Endodermal cell (in vitro differentiated cells): ENCODE measurements around the gene DGLUCY. TPM values are rescaled to one million over a fixed set of nuclear protein-coding genes. Genes with fewer than 3 reads are reported as not detected.
A peak's percentile ranks its signal among the peaks of the same experiment; 100 is the strongest.

Experiments
- DNase-seq: peaks from one replicate; pipeline ENCODE4 v3.0.0-alpha.2; 2017
- H3K27ac ChIP-seq: 2 replicates; pipeline ENCODE4 v1.5.1; 2013; ENCODE audit warnings: mild to moderate bottlenecking, low read depth, low read length, moderate library complexity
- H3K27me3 ChIP-seq: 2 replicates; pipeline ENCODE4 v1.6.1; 2013; ENCODE audit warnings: mild to moderate bottlenecking, low read length, moderate library complexity; ENCODE audit not compliant: insufficient read depth, control insufficient read depth, poor library complexity, severe bottlenecking
- H3K36me3 ChIP-seq: 2 replicates; pipeline ENCODE4 v1.7.0; 2013; ENCODE audit warnings: mild to moderate bottlenecking, low read length, moderate library complexity; ENCODE audit not compliant: control insufficient read depth, insufficient read depth
- H3K4me1 ChIP-seq: one replicate; pipeline ENCODE4 v1.7.0; 2013; ENCODE audit warnings: low read length; ENCODE audit not compliant: control insufficient read depth, insufficient read depth
- H3K4me3 ChIP-seq: 2 replicates; pipeline ENCODE4 v1.5.1; 2013; ENCODE audit warnings: mild to moderate bottlenecking, low read length, moderate library complexity
- H3K9ac ChIP-seq: 2 replicates; pipeline ENCODE4 v1.6.1; 2013; ENCODE audit warnings: mild to moderate bottlenecking, low read length, moderate library complexity; ENCODE audit not compliant: poor library complexity, severe bottlenecking; ENCODE audit errors: extremely low read depth
- H3K9me3 ChIP-seq: 2 replicates; pipeline ENCODE4 v1.6.1; 2013; ENCODE audit warnings: mild to moderate bottlenecking, low read length, moderate library complexity; ENCODE audit not compliant: control insufficient read depth
- H3K27ac Mint-ChIP-seq: 2 replicates; pipeline ENCODE4 v1.8.0; 2020; ENCODE audit warnings: mixed read lengths
- H3K27me3 Mint-ChIP-seq: 2 replicates; pipeline ENCODE4 v1.8.0; 2021; ENCODE audit warnings: mild to moderate bottlenecking, mixed read lengths; ENCODE audit not compliant: insufficient read depth
- H3K36me3 Mint-ChIP-seq: 2 replicates; pipeline ENCODE4 v1.8.0; 2020; ENCODE audit warnings: low read depth, mixed read lengths
- H3K4me1 Mint-ChIP-seq: 2 replicates; pipeline ENCODE4 v1.8.0; 2020; ENCODE audit warnings: mixed read lengths
- H3K4me3 Mint-ChIP-seq: 2 replicates; pipeline ENCODE4 v1.8.0; 2020; ENCODE audit warnings: mild to moderate bottlenecking, moderate library complexity, mixed read lengths
- H3K9me3 Mint-ChIP-seq: 2 replicates; pipeline ENCODE4 v1.8.0; 2020; ENCODE audit warnings: mild to moderate bottlenecking, mixed read lengths
- CTCF ChIP-seq: fragments of 200-600 bp; sonication (generic); conservative IDR thresholded peaks from 2 replicates; pipeline ENCODE4 v1.5.0; 2021; ENCODE audit warnings: antibody characterized with exemption, mild to moderate bottlenecking
- WGBS, 2 experiments: methylation state at CpG; one replicate each; pipeline versions ENCODE4 v1.1.5 to v1.1.7; 2013; ENCODE audit warnings: missing lambda C conversion rate in 2 of 2, mixed read lengths in 1 of 2; ENCODE audit not compliant: insufficient coverage in 1 of 2, insufficient read length in 1 of 2; 5-methylcytosine and 5-hydroxymethylcytosine counted together
- total RNA-seq, 2 donors: library from RNA; stranded (reverse); fragmentation: NEBNext Ultra II Directional in 1 of 2; extraction: Animal tissue kit (Norgen Biotek cat#: 25700) in 1 of 2; gene quantifications; 2 replicates in 1 of 2; 3 replicates in 1 of 2; pipeline ENCODE4 v1.2.1, GENCODE V29; 2021

DGLUCY gene
- total RNA-seq, 2 donors from 2014 or later = 26.7 to 33.9 TPM

- no peak overlapping the region for H3K27ac Mint-ChIP-seq
- Histone ChIP-seq H3K9ac (no peak overlapping the region), H3K4me3 (no peak overlapping the region), H3K27ac (no peak overlapping the region), H3K36me3 (no peaks in the 10 kb centered on the region), H3K27me3 (no peaks in the 10 kb centered on the region), H3K4me1 (no peaks in the 10 kb centered on the region), H3K9me3 (peaks cover 5% of the 10 kb centered on the region)
- 80 to 85% methylated on average over 1 to 2 of the region's 2 CpGs for WGBS, 2 experiments
- H3K4me3 Mint-ChIP-seq = no peak overlapping the region
- no peak for DNase-seq
- no peak for TF ChIP-seq CTCF
- H3K9me3 Mint-ChIP-seq = peaks cover 3% of the 10 kb centered on the region
- H3K36me3 Mint-ChIP-seq = peaks cover 53% of the 10 kb centered on the region
- H3K27me3 Mint-ChIP-seq = no peaks in the 10 kb centered on the region
- H3K4me1 Mint-ChIP-seq = no peaks in the 10 kb centered on the region
Measured at GRCh38 chr14:91129261-91129660, 15.4 kb downstream of the DGLUCY start.

GRCh38 chr14:91135039-91135438, 21.2 kb downstream of the DGLUCY start:
- H3K9me3 Mint-ChIP-seq = no peaks in the 10 kb centered on the region
- Histone ChIP-seq H3K9me3 (no peaks in the 10 kb centered on the region), H3K4me3 (no peak overlapping the region), H3K27me3 (no peaks in the 10 kb centered on the region), H3K9ac (no peak overlapping the region), H3K4me1 (no peaks in the 10 kb centered on the region), H3K36me3 (no peaks in the 10 kb centered on the region), H3K27ac (no peak overlapping the region)
- H3K27ac Mint-ChIP-seq = no peak overlapping the region
- WGBS, 2 experiments = 83 to 96% methylated on average over 3 to 7 of the region's 7 CpGs
- H3K36me3 Mint-ChIP-seq = peaks cover 22% of the 10 kb centered on the region
- H3K27me3 Mint-ChIP-seq = no peaks in the 10 kb centered on the region
- H3K4me3 Mint-ChIP-seq = no peak overlapping the region
- no peak for DNase-seq
- TF ChIP-seq CTCF = no peak
- H3K4me1 Mint-ChIP-seq = peaks cover 11% of the 10 kb centered on the region

- DNase-seq = peak; percentile 78
- Mint-ChIP-seq H3K27me3 (no peaks in the 10 kb centered on the region), H3K27ac (peak overlapping the region; percentile 64), H3K4me3 (no peak overlapping the region), H3K36me3 (peaks cover 2% of the 10 kb centered on the region), H3K9me3 (no peaks in the 10 kb centered on the region), H3K4me1 (peaks cover 22% of the 10 kb centered on the region)
- WGBS, 2 experiments = 86 to 94% methylated on average over 5 to 6 of the region's 6 CpGs
- Histone ChIP-seq H3K27me3 (no peaks in the 10 kb centered on the region), H3K4me3 (no peak overlapping the region), H3K36me3 (no peaks in the 10 kb centered on the region), H3K9ac (no peak overlapping the region), H3K4me1 (no peaks in the 10 kb centered on the region), H3K27ac (no peak overlapping the region), H3K9me3 (no peaks in the 10 kb centered on the region)
- TF ChIP-seq CTCF = peak; percentile 80
Measured at GRCh38 chr14:91138511-91139359, 24.9 kb downstream of the DGLUCY start.
